ENCODE results near the gene REV1. TPM values are rescaled to one million over a fixed set of nuclear protein-coding genes. Genes with fewer than 3 reads are reported as not detected.

The REV1 gene
- total and polyA plus RNA-seq, 2 of the 8 experiments (the other 6 are each of a cell fraction or from before 2014, with no cell fraction given) = 16.6 to 34.3 TPM

GRCh38 chr2:99458529-99458928, 31.3 kb downstream of the REV1 start (continued):
- no peak for TF ChIP-seq TCF12 (IDR thresholded peaks at IDR 0.05; ENCODE audit: low read depth, low read length)
- no peak for TF ChIP-seq KDM5A (IDR thresholded peaks at IDR 0.05; ENCODE audit: low read length)
- TF ChIP-seq KDM1A (IDR thresholded peaks at IDR 0.05; ENCODE audit: borderline replicate concordance, low read length) = no peak
- no peak for TF ChIP-seq MAFK (IDR thresholded peaks at IDR 0.05; ENCODE audit: low read depth, low read length)

All from H1 (cell line).